Amniotic epithelial cell (primary cell): ENCODE measurements around the gene PYROXD2.

ENCODE experiments used
- DNase-seq: peaks from one replicate; pipeline ENCODE4 v3.0.0-alpha.2; 2010; ENCODE audit warnings: low read depth

Gene PYROXD2

GRCh38 chr10:98433881-98434732, 19.1 kb upstream of the PYROXD2 start:
- peak; percentile 27 for DNase-seq

- DNase-seq, result no peak
Measured at GRCh38 chr10:98433371-98433770, 18.4 kb upstream of the PYROXD2 start.

- no peak for DNase-seq
Measured at GRCh38 chr10:98432330-98432729, 17.3 kb upstream of the PYROXD2 start.

GRCh38 chr10:98431016-98431415, 16.0 kb upstream of the PYROXD2 start:
- no peak for DNase-seq

GRCh38 chr10:98430427-98430826, 15.4 kb upstream of the PYROXD2 start:
- DNase-seq, result no peak

GRCh38 chr10:98429320-98430072, 14.5 kb upstream of the PYROXD2 start:
- DNase-seq, result no peak

GRCh38 chr10:98427011-98427515, 12.1 kb upstream of the PYROXD2 start:
- no peak for DNase-seq

- DNase-seq, result peak; percentile 38
Measured at GRCh38 chr10:98425511-98426352, 10.8 kb upstream of the PYROXD2 start.

GRCh38 chr10:98424295-98425254, 9.6 kb upstream of the PYROXD2 start:
- no peak for DNase-seq

GRCh38 chr10:98423691-98424120, 8.7 kb upstream of the PYROXD2 start:
- no peak for DNase-seq

GRCh38 chr10:98422182-98422581, 7.2 kb upstream of the PYROXD2 start:
- no peak for DNase-seq

GRCh38 chr10:98420786-98421185, 5.8 kb upstream of the PYROXD2 start:
- DNase-seq, result no peak

- no peak for DNase-seq
Measured at GRCh38 chr10:98419469-98420261, 4.7 kb upstream of the PYROXD2 start.

- no peak for DNase-seq
Measured at GRCh38 chr10:98418665-98419468, 3.9 kb upstream of the PYROXD2 start.

- no peak for DNase-seq
Measured at GRCh38 chr10:98417973-98418664, 3.1 kb upstream of the PYROXD2 start.

GRCh38 chr10:98417481-98417959, 2.5 kb upstream of the PYROXD2 start:
- DNase-seq, result no peak

GRCh38 chr10:98416606-98417388, 1.8 kb upstream of the PYROXD2 start:
- DNase-seq, result no peak

GRCh38 chr10:98415731-98416119, 743 bp upstream of the PYROXD2 start:
- DNase-seq, result no peak
